NCI-H345 (cell line): ENCODE results near the gene TEX14.
A peak's percentile ranks its signal among the peaks of the same experiment; 100 is the strongest.
"Not testable (repeated sequence)": the region's sequence is repeated elsewhere in the genome, so short reads cannot be mapped to it uniquely, and the experiment has no call there.

ENCODE experiments used
- DNase-seq: peaks from one replicate; lab custom pipeline; 2025; lab: John Stamatoyannopoulos, UW

Gene TEX14

GRCh38 chr17:58692239-58693055 is 602 bp upstream of the TEX14 start, which contains the start of gene RAD51C:
RAD51C (plus strand) TSS chr17:58692602; CDS start chr17:58692644, 42 bp downstream.
- DNase-seq = peak; percentile 92

- not testable (repeated sequence) for DNase-seq
Measured at GRCh38 chr17:58690033-58690432, 1.8 kb downstream of the TEX14 start.

- no peak for DNase-seq
Measured at GRCh38 chr17:58688521-58688920, 3.3 kb downstream of the TEX14 start.

GRCh38 chr17:58686980-58687379 is 4.9 kb downstream of the TEX14 start:
- DNase-seq = no peak

- not testable (repeated sequence) for DNase-seq
Measured at GRCh38 chr17:58684462-58684861, 7.4 kb downstream of the TEX14 start.

GRCh38 chr17:58684003-58684402 is 7.8 kb downstream of the TEX14 start:
- DNase-seq = no peak

GRCh38 chr17:58680038-58680369 is 11.8 kb downstream of the TEX14 start:
- no peak for DNase-seq

- no peak for DNase-seq
Measured at GRCh38 chr17:58679263-58680037, 12.4 kb downstream of the TEX14 start.

- DNase-seq = not testable (repeated sequence)
Measured at GRCh38 chr17:58678287-58678686, 13.6 kb downstream of the TEX14 start.

- DNase-seq = no peak
Measured at GRCh38 chr17:58677194-58677880, 14.5 kb downstream of the TEX14 start.

- no peak for DNase-seq
Measured at GRCh38 chr17:58671969-58672368, 19.9 kb downstream of the TEX14 start.

- DNase-seq = no peak
Measured at GRCh38 chr17:58669853-58670252, 22.0 kb downstream of the TEX14 start.

- no peak for DNase-seq
Measured at GRCh38 chr17:58668598-58668935, 23.3 kb downstream of the TEX14 start.

GRCh38 chr17:58667934-58668597 is 23.8 kb downstream of the TEX14 start:
- no peak for DNase-seq

- no peak for DNase-seq
Measured at GRCh38 chr17:58666858-58667267, 25.0 kb downstream of the TEX14 start.

- no peak for DNase-seq
Measured at GRCh38 chr17:58665946-58666857, 25.6 kb downstream of the TEX14 start.

GRCh38 chr17:58664302-58664701 is 27.5 kb downstream of the TEX14 start:
- no peak for DNase-seq

- no peak for DNase-seq
Measured at GRCh38 chr17:58661499-58661898, 30.3 kb downstream of the TEX14 start.

- no peak for DNase-seq
Measured at GRCh38 chr17:58660621-58661020, 31.2 kb downstream of the TEX14 start.

GRCh38 chr17:58659714-58660084 is 32.1 kb downstream of the TEX14 start:
- not testable (repeated sequence) for DNase-seq
